GM21786 (cell line): ENCODE measurements around the gene ELFN1.

Source experiments
- ATAC-seq: cut with Tn5 transposase; IDR thresholded peaks from one replicate; pipeline ENCODE4 v1.9.1; 2021; ENCODE audit not compliant: unreplicated experiment

Gene ELFN1

GRCh38 chr7:1663223-1663622, 6.9 kb upstream of the ELFN1 start:
- ATAC-seq, result no peak

GRCh38 chr7:1663857-1664651, 6.0 kb upstream of the ELFN1 start:
- ATAC-seq, result no peak

DNA sequence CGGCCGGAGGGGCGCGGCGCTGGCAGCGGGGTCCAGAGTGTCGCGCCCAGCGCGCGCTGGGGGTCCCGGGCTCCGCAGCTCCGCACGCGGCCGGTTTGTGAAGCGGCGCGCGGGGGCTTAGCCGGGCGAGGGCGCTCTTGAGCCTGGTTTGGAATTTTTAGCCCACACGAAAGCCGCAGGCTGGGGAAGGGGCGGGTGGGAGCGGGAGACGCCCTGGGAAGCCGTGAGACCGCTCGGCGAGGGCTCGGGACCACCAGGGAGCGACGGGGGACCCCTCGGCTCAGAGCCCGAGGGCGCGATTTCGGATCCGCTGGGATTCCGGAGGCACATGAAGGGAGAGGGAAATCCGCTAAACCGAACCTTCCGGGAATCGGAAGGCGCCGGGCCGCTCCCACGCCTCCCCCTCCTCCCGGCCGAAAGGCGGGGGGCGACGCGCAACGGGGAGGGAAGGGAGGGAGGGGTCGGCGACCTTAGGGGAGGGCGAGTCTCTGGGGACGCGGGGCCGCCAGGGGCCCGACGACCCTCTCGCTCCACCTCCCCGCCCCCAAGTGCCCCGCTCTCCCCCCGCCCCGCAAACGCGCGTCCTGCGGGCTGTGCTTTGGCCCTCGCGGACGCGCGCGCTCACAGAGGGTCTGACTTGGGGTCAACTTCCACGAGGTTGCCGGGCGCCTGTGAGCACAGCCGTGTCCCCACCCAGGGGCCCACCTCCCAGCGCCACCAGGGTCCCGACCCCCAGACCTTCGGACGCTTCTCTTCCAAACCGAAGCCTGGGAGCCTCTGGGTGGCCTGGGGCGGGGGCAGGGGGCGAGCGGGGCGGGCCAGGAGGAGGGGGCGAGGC, 5.1 kb upstream of the ELFN1 start:
- no peak for ATAC-seq

GRCh38 chr7:1665549-1666316, 4.3 kb upstream of the ELFN1 start:
- ATAC-seq, result no peak

DNA sequence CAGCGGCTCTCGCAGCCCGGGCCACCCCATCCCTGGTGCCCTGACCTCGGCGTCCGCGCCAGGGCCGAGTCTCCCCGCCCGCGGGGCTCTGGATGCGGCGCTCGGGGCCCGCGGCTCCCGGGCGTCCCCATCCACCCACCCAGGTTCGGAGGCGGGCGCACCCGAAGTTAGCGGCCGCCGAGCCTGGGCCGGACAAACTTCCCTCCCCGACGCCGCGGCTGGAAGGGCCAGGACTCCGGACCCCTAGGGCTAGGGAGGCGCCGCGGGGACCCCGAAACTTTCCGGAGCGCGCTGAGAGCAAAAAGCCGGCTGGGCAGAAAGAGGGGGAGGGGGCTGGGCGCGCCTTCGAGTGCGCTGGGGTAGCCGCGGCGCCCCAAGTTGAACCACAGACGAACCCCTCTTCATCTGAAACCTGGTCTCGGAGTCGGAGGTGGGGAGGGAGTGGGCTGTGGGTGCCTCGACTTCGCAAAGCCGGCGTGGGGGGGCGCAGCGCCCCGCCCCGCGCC, 3.7 kb upstream of the ELFN1 start:
- ATAC-seq, result no peak

DNA sequence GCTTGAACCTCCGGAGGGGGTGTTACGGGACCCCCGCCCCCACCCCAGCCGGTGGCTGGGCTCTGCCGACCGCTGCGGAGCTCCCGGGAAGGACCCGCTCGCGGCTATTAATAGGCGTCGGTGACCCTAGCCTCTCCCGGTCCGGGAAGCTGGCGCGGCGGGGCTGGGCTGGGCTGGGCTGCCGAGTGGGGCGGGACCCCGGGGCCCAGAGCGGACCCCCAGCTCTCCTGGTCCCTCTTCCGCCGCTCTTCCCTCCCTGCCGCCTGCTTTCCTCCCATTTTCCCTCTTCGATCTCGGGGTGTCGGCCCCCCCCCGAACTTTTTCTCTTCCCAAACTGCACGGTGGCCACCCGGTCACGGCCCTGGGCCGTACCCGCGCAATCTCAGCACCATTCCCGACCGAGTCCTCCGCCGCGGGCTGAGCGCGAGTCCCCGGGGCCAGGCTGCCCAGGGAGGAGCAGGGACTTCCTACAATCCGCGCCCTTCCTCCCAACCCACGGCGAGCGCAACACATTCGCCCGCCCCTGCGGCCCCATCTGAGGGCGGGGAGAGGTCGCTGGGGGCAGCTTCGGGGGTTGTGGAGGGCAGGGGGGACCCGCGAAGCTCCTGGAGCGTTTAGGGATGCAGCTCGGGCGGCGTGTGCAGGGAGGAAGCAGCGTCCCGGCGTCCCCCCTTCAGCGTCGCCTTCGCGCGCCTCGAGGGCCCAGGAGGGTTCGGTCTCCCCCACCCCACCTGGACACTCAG, 3.1 kb upstream of the ELFN1 start:
- no peak for ATAC-seq

- no peak for ATAC-seq
These were observed 2.3 kb upstream of the ELFN1 start for GRCh38 chr7:1667566-1668395.

GRCh38 chr7:1668396-1669063, 1.5 kb upstream of the ELFN1 start:
- ATAC-seq, result no peak

DNA sequence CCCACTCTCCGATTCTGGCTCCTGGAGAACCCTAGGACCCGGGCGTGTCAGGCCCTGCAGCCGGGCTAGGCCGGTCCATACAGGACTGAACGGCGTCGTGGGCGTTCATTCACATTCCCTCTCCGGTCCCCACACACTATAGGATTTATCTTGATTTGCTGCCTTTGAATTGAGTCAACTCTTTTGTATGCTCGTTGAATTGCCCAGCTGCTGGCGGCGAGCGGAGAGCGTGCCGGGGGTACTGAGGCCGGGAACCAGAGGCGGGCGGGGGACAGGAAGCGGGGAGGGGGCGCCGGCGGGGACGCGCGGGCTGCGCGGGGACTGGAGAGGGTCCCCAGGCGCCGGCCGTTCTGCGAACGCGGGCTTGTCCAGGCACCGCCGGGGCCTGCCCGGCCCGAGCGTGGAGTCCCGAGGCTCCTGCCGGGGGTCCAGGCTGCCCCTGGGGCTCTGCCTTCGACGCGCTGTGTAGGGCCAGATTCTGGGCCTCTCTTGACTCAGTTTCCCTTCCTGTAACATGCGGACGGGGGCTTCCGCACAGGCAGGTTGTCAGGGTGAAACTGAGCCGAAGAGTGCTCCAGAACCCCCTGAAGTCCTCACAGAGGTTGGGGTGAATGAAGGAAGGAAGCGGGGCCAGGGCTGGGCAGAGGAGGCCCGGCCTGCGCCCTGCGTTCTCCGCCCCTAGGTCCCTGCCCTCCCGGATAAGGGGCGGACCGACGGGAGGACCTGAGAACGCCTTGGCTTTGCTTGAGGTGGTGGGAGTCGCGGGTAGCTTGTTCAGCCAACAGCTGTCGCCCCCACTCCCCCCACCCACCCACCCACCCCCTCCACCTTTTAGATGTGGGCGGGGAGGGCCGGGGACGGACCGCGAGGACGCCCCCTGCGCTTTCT, 769 bp upstream of the ELFN1 start:
- no peak for ATAC-seq

DNA sequence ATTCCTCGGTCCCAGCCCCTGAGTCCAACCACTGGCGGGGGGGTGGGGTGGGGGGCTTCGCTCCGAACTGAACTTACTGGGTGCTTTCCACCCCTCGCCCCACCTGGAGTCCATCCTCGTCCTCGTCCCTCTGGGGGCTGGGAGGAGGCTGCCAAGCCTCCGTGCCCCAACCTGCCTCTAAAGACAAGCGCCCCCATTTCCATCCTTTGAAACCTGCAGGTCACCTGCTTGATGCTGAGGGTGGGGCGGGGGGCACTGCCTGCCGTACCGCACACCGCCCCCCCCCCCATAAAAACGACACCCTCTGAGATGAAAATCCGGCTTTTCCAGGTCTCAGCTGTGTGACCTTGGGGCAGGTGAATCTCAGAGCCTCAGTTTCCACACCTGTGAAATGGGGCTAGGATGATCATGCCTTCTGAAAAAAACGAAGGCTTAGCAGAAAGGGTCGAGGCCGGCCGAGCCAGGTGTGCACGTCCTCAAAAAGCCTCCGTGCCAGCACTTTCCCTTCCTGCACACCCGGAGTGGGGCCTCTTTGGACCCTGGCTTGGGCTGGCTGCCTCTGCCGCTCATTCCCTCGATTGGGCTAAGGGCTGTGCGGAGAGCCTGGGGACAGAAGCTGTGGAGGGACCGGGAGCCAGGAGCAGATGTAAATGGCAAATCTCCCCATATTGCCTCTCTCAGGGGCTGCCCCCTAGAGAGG, 967 bp downstream of the ELFN1 start:
- no peak for ATAC-seq

GRCh38 chr7:1671594-1672451, 1.7 kb downstream of the ELFN1 start:
- no peak for ATAC-seq

- ATAC-seq, result no peak
These were observed 2.9 kb downstream of the ELFN1 start for GRCh38 chr7:1672851-1673486.

GRCh38 chr7:1673581-1674118, 3.6 kb downstream of the ELFN1 start:
- ATAC-seq, result no peak

- ATAC-seq, result no peak
These were observed 4.3 kb downstream of the ELFN1 start for GRCh38 chr7:1674161-1675035.
